Activated CD4-positive, CD25-positive, alpha-beta regulatory T cell (primary cell): ENCODE measurements around the gene TDP1.
A peak's percentile ranks its signal among the peaks of the same experiment; 100 is the strongest.

Experiments
- DNase-seq, 4 experiments: peaks; one replicate each; lab custom pipeline; 2025; lab: John Stamatoyannopoulos, UW

TDP1 gene

DNA sequence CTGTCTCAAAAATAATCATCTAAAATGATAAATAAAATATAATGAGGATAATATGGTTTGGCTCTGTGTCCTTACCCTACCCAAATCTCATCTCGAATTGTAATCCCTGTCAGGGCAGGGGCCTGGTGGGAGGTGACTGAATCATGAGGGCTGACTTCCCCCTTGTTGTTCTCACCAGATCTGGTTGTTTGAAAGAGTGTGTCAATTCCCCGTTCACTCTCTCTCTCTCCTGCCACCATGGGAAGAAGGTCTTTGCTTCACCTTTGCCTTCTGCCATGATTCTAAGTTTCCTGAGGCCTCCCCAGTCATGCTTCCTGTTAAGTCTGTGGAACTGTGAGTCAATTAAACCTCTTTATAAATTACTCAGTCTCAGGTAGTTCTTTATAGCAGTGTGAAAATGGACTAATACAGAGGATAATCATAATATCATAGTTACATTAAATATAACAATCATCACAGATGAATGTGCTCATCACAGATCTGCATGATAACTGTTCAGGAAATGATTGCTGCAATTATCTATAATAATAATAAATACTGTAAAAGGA, 13.8 kb upstream of the TDP1 start:
- no peak for DNase-seq

GRCh38 chr14:89947344-89947743, 8.4 kb upstream of the TDP1 start:
- no peak for DNase-seq

GRCh38 chr14:89952576-89952975, 3.2 kb upstream of the TDP1 start:
- no peak for DNase-seq

GRCh38 chr14:89953602-89954001, 2.1 kb upstream of the TDP1 start:
- no peak for DNase-seq

DNA sequence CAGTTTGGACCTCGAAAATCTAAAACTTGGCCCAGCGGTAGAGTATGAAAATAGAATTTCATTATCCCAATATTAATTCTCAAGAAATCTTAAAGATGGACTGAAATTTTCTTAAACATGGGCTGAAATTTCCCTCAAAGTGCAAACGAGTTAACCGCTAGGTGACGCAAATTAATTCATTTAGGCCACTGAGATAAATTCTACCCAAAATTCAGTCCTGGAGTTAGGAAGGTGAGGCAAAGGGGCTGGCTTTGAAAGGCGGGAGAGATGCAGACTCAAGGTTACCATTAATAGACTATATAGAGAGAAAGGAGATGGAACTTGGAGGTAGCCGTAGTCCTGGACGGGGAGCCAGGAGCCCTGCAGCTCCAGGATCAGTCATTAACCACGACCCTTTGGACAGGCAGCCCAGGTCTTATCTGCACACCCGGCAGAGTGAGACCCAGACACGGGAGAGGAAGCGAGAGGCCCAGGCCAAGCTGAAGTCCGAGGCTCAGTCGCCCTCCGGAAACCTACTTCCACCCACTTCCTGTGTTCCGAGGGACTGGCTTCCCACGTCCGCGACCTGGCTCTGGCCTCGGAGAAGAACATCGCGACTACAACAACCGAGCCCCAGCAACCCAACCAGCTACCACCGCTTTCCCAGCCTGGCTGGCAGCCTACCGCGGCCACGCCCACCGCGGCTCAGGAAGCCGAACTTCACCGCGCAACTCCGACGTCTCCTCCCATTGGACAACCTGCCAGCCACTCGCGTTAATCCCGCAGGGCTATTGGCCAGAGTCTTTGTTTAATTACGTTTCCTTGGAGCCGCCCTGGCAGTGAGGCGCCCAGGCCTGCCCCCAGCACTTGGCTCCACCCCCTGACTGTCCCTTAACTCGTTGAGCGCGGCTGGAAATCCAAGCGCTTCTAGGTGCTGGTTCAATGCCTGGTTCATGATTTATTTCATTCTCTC, 1.4 kb upstream of the TDP1 start, which contains the start of gene EFCAB11:
EFCAB11 (minus strand) TSS at position 661 of the 952 bp plus-strand sequence; CDS start at position 591, 70 bp downstream.
- peak; percentile 80 to 90 (median 88) for DNase-seq

DNA sequence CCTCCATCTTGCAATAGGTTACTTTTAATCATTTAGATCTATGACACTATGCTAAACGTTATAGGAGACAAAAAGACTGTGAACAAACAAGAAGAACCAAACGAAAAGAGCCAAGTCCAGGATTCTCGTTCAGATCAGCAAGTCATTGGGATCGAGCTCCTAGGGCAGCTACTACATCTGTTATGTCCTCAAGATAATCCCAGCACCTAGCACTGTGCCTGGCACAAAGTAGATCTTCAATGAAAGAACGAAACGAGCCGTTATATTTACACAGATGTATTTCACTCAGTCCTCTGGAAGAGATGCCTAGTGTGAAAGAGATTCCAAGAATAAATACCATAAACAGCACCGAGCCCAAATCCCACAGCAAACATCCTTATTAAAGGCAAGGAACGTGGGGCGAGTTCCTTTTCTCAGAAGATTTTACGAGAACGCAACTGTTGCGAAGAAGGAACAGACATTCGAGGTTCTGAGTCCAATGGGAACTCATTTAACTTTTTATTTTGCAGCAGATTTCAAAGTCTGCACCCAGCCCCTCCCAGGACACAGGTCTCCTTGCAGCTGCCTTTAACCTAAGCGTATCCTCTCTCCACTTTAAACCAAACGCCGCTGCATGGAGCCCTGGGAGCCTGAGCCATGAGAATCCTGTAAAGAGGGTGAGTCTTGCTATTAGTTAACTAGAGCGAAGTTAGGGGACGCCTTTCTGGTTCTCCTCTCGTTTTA, 544 bp upstream of the TDP1 start:
- DNase-seq, result peak in 1 of 4 experiments; percentile 28

GRCh38 chr14:89956661-89957009, 908 bp downstream of the TDP1 start:
- no peak for DNase-seq

GRCh38 chr14:89957376-89957775, 1.6 kb downstream of the TDP1 start:
- DNase-seq, result no peak

DNA sequence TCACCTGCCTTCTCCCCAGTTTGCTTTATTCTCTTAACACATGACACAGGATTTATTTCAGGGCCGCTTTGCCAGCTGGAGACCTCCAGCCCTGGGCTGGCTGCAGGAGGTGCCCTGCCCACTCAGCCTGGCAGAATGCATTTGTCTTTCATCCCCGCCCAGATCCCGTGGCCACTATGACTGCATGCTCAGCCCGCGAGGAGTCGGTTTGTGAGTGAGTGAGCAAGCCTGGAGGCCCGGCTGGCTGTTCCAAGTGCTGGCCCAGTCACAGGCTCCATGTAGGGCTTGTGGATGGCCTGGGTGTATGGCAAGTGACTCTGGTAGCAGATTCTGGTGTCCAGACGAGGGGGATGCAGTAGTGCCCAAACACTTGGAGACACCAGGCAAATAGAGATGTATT, 2.1 kb downstream of the TDP1 start:
- no peak for DNase-seq

DNA sequence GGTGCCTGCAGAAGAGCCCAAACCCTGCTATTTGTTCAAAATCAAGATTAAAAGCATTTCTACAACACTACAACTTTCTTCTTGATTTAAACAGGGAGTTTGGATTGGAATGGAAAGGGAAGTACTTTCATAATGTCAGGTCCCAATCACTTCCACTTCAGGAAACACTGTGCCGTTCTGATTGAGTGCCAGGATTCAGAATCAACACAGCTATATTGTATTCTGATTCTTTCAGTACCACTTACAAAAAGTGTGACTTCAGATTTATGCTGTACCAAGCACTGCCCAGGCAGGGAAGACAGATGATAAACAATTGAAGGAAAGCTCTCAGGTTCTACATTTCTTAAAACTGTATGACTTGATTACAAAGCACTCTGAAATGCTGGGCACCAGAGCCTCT, 3.2 kb downstream of the TDP1 start:
- DNase-seq, result no peak

DNA sequence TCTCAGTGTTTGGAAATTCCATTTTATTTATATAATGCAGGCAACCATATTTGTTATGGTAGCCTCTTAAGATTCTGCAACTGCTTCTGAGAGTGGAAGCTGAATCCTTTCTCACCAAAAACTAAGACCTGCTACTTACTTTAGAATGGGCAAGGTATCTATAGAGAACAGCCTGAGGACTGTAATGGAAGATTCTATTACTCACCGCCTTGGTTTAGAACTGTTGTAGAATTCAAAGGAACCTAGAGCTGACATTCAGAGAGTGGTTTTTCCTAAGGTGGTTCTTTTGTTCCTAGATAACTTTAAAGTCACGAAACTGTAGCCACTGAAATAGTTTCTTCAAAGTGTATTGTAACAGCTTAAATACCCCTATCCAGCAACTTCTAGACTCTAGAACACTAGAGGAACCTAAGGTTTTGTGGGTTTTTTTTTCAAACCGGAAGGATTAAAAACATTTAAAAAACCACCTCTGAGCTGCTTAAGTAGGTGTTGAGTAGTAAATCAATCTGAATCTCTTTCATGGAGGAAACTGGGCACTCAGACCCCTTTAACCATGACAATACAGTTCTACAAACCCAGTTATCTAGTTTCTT, 4.2 kb downstream of the TDP1 start:
- no peak for DNase-seq

- no peak for DNase-seq
Measured at GRCh38 chr14:89960914-89961313, 5.2 kb downstream of the TDP1 start.

DNA sequence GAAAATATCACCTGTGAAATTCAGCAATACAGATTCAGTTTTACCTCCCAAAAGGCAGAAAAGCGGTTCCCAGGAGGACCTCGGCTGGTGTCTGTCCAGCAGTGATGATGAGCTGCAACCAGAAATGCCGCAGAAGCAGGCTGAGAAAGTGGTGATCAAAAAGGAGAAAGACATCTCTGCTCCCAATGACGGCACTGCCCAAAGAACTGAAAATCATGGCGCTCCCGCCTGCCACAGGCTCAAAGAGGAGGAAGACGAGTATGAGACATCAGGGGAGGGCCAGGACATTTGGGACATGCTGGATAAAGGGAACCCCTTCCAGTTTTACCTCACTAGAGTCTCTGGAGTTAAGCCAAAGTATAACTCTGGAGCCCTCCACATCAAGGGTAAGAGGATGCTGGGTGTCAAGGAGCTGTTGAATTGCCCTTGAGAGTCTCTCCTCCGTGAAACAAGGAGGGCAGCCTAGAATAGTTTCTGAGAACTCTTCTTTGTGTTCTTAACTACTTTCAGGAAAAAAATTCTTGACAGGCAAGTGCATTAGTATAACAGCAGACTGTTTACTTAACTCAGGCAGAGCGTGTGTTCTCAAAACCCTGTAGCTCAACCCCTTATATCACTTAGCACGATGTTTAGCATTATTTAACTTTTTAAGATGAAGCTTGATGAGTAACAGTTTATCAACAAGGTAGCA, 7.7 kb downstream of the TDP1 start:
- DNase-seq, result no peak

- DNase-seq, result no peak
Measured at GRCh38 chr14:89965839-89966238, 10.1 kb downstream of the TDP1 start.

- peak in 3 of 4 experiments; percentile 6 to 20 (median 6) for DNase-seq
Measured at GRCh38 chr14:89973234-89973823, 17.6 kb downstream of the TDP1 start.

DNA sequence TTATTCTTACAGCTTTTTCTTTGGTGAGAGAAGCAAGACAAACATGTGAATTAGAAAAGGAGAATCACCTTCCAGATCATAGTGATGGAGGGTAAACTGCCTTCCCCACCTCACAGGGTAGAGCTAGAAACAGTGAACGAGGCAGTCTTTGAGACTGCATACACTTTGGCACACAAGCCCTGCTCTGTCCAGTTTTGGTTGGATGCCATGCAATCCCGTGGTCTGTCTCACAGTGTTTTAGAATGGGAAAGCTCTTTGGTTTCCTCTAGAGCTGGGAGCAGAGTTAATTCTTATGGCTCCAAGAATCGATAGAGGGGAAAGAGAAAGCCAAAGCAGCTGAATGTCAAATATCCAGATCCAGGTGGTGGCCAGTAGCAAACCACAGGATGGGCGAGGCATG, 21.9 kb downstream of the TDP1 start:
- no peak for DNase-seq

- DNase-seq, result no peak
Measured at GRCh38 chr14:89978656-89979055, 22.9 kb downstream of the TDP1 start.

DNA sequence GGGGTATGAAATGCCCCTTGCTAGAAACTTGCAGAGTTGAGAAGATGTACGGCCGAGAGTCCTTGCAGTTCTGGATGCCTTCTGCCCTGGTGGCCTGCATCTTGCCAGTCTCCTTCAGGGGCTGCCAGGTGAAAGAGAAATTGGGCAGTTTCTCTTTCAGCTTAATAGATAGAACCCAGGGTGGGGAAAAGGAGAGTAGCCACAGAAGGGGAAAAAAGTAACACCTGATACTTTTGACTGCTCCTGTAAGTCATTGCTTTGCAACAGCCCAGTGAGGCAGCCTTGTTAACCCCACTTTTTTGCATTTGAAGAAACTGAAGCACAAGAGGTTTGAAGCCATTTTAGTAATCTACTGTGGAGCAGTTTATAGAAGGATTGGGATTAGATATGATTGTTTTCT, 27.6 kb downstream of the TDP1 start:
- DNase-seq, result no peak

- DNase-seq, result no peak
Measured at GRCh38 chr14:89986462-89987160, 30.9 kb downstream of the TDP1 start.

DNA sequence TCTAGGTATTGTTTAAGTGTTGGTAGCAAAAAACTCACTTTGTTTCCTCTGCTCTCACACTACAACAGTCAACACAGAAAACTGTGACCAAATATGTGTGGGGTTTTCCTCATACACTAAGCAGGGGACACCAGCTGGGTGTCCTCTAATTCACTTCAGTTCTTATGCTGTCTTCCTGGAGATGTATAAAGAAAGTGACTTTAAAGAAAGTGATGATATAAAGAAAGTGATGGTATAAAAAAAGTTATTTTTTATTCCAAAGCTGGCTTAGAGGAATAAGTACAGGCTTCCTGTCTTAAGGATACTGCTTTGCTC, 31.4 kb downstream of the TDP1 start:
- DNase-seq, result no peak

DNA sequence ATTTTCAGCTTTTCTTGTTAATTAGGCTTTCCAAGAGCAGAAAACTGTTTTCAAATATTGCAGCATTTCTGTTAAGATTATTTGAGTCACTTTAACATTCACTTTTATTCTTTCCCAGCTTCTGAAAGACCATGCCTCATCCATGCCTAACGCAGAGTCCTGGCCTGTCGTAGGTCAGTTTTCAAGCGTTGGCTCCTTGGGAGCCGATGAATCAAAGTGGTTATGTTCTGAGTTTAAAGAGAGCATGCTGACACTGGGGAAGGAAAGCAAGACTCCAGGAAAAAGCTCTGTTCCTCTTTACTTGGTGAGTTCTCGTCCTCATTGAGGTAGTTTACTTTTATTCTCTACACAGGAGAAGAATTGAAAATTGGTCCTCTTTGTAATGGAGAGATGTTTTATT, 33.1 kb downstream of the TDP1 start:
- DNase-seq, result no peak
